Adipocyte (in vitro differentiated cells): ENCODE measurements around the gene ASTN2.

Source experiments
- DNase-seq: peaks from one replicate; pipeline ENCODE4 v3.0.0-alpha.2; 2015; ENCODE audit warnings: low read depth
- H3K27me3 ChIP-seq: replicated peaks from 2 replicates; pipeline ENCODE4 v1.7.0; 2013; ENCODE audit warnings: mild to moderate bottlenecking, low read length, moderate library complexity; ENCODE audit not compliant: control insufficient read depth, insufficient read depth
- H3K36me3 ChIP-seq: 2 replicates; pipeline ENCODE4 v1.7.0; 2013; ENCODE audit warnings: low read length, mild to moderate bottlenecking, moderate library complexity; ENCODE audit not compliant: control insufficient read depth, insufficient read depth, severe bottlenecking
- H3K4me1 ChIP-seq: 2 replicates; pipeline ENCODE4 v1.7.0; 2013; ENCODE audit warnings: mild to moderate bottlenecking, low read length, moderate library complexity; ENCODE audit not compliant: control insufficient read depth, insufficient read depth
- H3K4me3 ChIP-seq: 2 replicates; pipeline ENCODE4 v1.7.0; 2013; ENCODE audit warnings: mild to moderate bottlenecking, low read length, moderate library complexity
- H3K9ac ChIP-seq: 2 replicates; pipeline ENCODE4 v1.7.0; 2013; ENCODE audit warnings: mild to moderate bottlenecking, low read length, moderate library complexity
- H3K9me3 ChIP-seq: 2 replicates; pipeline ENCODE4 v1.7.0; 2013; ENCODE audit warnings: mild to moderate bottlenecking, low read length, moderate library complexity; ENCODE audit not compliant: control insufficient read depth

The ASTN2 gene

DNA sequence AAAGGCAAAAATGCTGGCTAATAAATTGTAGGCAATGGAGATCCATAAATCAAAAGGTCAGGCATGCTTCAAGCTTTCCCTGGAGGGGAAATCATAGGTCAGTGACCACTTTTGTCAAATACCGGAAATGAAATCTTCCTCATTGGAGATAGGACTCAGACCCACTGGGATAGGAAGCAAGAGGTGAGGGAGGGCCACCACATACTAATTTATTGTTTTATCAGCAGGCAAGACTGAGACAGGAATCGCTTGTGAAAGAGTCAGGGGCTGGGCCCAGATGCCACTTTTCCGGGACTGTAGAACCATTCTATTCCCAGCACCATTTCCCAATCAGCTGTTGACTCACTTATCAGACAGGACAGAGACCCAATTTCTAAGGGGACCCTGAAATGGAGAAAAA is 984.0 kb downstream of the ASTN2 start:
- H3K4me3 ChIP-seq, result no peak overlapping the region
- no peaks in the 10 kb centered on the region for H3K9me3 ChIP-seq
- no peak for DNase-seq
- H3K27me3 ChIP-seq, result no peaks in the 10 kb centered on the region
- no peaks in the 10 kb centered on the region for H3K36me3 ChIP-seq
- no peak overlapping the region for H3K9ac ChIP-seq
- H3K4me1 ChIP-seq, result no peaks in the 10 kb centered on the region

- DNase-seq, result no peak
- Histone ChIP-seq H3K36me3 (no peaks in the 10 kb centered on the region), H3K4me3 (no peak overlapping the region), H3K4me1 (no peaks in the 10 kb centered on the region), H3K27me3 (no peaks in the 10 kb centered on the region), H3K9me3 (no peaks in the 10 kb centered on the region), H3K9ac (no peak overlapping the region)
Observed at GRCh38 chr9:116425244-116425643, 989.6 kb downstream of the ASTN2 start.

DNA sequence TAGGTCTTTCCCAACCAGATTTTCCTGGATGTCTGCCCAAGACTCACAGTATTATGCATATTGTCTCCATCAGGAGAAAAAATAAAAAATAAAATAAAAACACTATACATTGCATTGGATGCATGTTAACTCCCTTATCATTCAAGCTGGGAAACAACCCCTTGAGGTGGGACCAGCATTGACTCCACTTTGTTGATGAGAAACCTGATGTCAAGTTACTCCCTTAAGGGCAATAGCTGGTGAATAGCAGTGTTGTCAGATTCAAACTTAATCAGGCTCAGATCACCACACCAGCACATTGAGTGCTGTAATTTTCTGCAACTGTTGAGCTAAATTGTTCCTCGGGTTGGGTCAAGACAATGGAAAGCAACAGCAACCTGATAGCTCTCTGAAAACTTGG is 991.7 kb downstream of the ASTN2 start:
- no peaks in the 10 kb centered on the region for H3K36me3 ChIP-seq
- H3K9ac ChIP-seq, result no peak overlapping the region
- H3K9me3 ChIP-seq, result no peaks in the 10 kb centered on the region
- H3K4me1 ChIP-seq, result no peaks in the 10 kb centered on the region
- no peaks in the 10 kb centered on the region for H3K27me3 ChIP-seq
- DNase-seq, result no peak
- no peak overlapping the region for H3K4me3 ChIP-seq

- no peak for DNase-seq
- Histone ChIP-seq H3K4me3 (no peak overlapping the region), H3K4me1 (no peaks in the 10 kb centered on the region), H3K9me3 (no peaks in the 10 kb centered on the region), H3K27me3 (no peaks in the 10 kb centered on the region), H3K36me3 (no peaks in the 10 kb centered on the region), H3K9ac (no peak overlapping the region)
Observed at GRCh38 chr9:116422119-116422979, 992.5 kb downstream of the ASTN2 start.

DNA sequence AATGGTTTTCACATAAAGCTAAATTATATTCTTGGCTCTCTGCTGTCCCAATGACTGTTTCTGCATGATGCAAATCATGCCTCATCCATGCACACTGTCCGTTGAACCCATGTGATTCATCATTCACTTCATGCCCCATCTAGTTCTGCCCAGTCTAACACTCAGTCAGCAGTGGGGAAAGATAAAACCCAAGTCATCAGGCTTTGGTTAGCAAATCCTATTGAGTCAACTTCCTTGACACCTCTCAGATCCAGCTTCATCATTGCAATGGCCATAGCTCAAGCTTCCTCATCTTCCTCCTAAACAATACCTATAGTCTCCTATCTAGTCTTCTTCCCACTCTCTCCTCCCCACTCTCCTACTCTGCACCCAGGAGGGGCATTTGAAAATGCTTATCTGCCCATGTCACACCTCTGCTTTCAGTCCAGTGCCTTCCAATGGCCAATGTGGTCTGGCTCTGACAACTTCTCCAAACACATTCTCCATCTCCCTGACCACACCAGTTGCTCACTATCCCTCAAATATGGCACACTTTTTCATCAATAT is 993.8 kb downstream of the ASTN2 start:
- no peak overlapping the region for H3K9ac ChIP-seq
- H3K9me3 ChIP-seq, result no peaks in the 10 kb centered on the region
- no peak for DNase-seq
- no peaks in the 10 kb centered on the region for H3K36me3 ChIP-seq
- no peak overlapping the region for H3K4me3 ChIP-seq
- no peaks in the 10 kb centered on the region for H3K27me3 ChIP-seq
- no peaks in the 10 kb centered on the region for H3K4me1 ChIP-seq

GRCh38 chr9:116419181-116419580 is 995.7 kb downstream of the ASTN2 start:
- DNase-seq, result no peak
- H3K9me3 ChIP-seq, result no peaks in the 10 kb centered on the region
- no peaks in the 10 kb centered on the region for H3K27me3 ChIP-seq
- H3K9ac ChIP-seq, result no peak overlapping the region
- H3K4me1 ChIP-seq, result no peaks in the 10 kb centered on the region
- H3K36me3 ChIP-seq, result no peaks in the 10 kb centered on the region
- no peak overlapping the region for H3K4me3 ChIP-seq

DNA sequence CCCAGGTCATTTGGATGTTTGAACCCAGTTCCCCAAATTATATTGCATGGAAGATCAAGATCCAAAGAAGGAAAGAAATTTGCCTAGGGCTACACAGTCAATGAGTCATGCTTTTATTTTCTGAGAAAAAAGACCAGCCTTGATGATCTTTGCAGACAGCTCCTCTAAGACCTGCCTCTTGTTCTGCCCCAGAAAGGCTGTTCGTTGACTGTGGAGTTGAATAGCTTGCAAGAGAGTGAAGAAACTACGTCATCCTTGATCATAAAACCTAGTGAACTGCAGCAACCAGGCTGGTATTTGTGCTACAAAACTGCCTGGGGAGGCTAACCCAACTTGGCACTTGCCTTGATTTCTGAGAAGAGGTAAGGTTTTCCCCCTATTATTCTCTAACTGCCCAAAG is 997.4 kb downstream of the ASTN2 start:
- Histone ChIP-seq H3K4me3 (no peak overlapping the region), H3K36me3 (no peaks in the 10 kb centered on the region), H3K9ac (no peak overlapping the region), H3K27me3 (no peaks in the 10 kb centered on the region), H3K9me3 (no peaks in the 10 kb centered on the region), H3K4me1 (no peaks in the 10 kb centered on the region)
- peak; percentile 40 for DNase-seq

DNA sequence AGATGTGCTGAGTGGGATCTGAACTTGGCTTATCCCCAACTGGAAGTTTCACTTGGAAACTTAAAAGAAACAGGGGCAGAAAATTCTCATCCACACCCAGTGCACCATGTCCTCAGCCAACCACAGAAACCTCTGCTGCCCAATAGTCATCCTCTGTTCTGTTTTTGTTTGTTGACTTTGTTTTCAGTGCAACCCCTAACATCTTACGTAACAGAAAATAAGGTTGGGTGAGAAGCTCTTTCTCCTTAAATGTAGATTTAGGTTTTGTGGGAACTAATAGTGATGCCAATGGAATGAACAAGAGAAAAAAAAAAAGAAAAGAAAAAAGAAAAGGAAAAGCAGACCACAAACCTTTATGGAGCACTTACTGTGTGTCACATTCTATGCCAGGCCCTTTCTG is 998.4 kb downstream of the ASTN2 start:
- H3K4me3 ChIP-seq, result no peak overlapping the region
- no peak overlapping the region for H3K9ac ChIP-seq
- no peaks in the 10 kb centered on the region for H3K9me3 ChIP-seq
- no peaks in the 10 kb centered on the region for H3K4me1 ChIP-seq
- no peaks in the 10 kb centered on the region for H3K27me3 ChIP-seq
- H3K36me3 ChIP-seq, result no peaks in the 10 kb centered on the region
- no peak for DNase-seq

DNA sequence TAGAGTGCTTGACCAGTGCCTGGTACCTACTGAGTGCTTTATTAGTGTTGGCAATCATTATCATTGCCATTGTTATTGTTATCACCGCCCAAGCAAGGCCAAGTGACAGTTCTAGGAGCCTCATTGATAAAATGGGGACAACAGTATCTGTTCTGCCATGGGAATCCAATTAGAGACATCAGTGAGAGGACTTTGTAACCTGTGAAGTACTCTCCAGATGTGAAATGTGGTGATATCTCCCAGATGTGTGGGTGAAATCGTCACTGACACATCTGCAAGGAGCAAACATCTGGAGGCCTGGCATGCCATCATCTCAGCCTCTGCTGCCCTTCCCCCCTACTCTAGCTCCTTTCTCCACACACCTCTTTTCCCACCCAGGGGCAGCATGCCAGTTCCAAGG is 1000.5 kb downstream of the ASTN2 start:
- H3K4me1 ChIP-seq, result no peaks in the 10 kb centered on the region
- no peaks in the 10 kb centered on the region for H3K27me3 ChIP-seq
- DNase-seq, result no peak
- no peak overlapping the region for H3K4me3 ChIP-seq
- no peaks in the 10 kb centered on the region for H3K36me3 ChIP-seq
- no peak overlapping the region for H3K9ac ChIP-seq
- H3K9me3 ChIP-seq, result no peaks in the 10 kb centered on the region

DNA sequence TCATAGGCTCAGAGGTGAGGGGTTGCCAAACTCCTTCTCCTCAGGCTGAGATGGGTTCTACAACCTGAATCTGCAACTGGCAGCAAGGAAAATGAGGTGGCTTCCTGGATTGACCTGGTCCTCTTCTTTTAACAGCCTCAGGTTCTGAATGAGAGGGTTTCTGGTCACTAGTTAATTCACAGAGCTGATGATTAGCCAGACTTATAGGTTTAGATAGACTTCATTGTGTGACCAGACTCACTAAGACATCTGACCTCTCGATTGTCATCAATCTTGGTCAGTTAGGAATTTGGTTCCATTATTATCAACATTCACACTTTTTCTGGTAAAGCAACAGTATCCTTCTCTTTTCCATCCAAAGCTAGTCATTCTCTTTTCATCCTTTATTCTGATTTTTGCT is 1003.4 kb downstream of the ASTN2 start:
- Histone ChIP-seq H3K27me3 (no peaks in the 10 kb centered on the region), H3K9ac (no peak overlapping the region), H3K4me1 (no peaks in the 10 kb centered on the region), H3K9me3 (no peaks in the 10 kb centered on the region), H3K4me3 (no peak overlapping the region), H3K36me3 (no peaks in the 10 kb centered on the region)
- no peak for DNase-seq

- no peak overlapping the region for H3K9ac ChIP-seq
- no peaks in the 10 kb centered on the region for H3K36me3 ChIP-seq
- H3K4me1 ChIP-seq, result no peaks in the 10 kb centered on the region
- no peaks in the 10 kb centered on the region for H3K27me3 ChIP-seq
- no peak for DNase-seq
- no peak overlapping the region for H3K4me3 ChIP-seq
- H3K9me3 ChIP-seq, result no peaks in the 10 kb centered on the region
Observed at GRCh38 chr9:116409638-116410037, 1005.2 kb downstream of the ASTN2 start.

GRCh38 chr9:116409129-116409528 is 1005.7 kb downstream of the ASTN2 start:
- Histone ChIP-seq H3K27me3 (no peaks in the 10 kb centered on the region), H3K4me1 (no peaks in the 10 kb centered on the region), H3K9ac (no peak overlapping the region), H3K36me3 (no peaks in the 10 kb centered on the region), H3K4me3 (no peak overlapping the region), H3K9me3 (no peaks in the 10 kb centered on the region)
- no peak for DNase-seq
